MM.1S (cell line): Measurements from ENCODE around the gene PTHLH.

ENCODE experiments used
- DNase-seq: peaks from one replicate; pipeline ENCODE4 v3.0.0-alpha.2; 2015
- H2AFZ ChIP-seq: fragments of 300-600 bp; sonication (generic); 2 replicates; pipeline ENCODE4 v1.6.0; 2016; ENCODE audit warnings: antibody characterized with exemption, low read length
- H3F3A ChIP-seq: fragments of 300-600 bp; sonication (generic); 2 replicates; pipeline ENCODE4 v1.6.1; 2016; ENCODE audit warnings: mild to moderate bottlenecking, antibody characterized with exemption, low read length, moderate library complexity, mixed read lengths; ENCODE audit not compliant: insufficient read depth
- H3K27ac ChIP-seq: fragments of 300-600 bp; sonication (generic); 2 replicates; pipeline ENCODE4 v1.5.1; 2016; ENCODE audit warnings: mild to moderate bottlenecking, low read length
- H3K27me3 ChIP-seq: fragments of 300-600 bp; sonication (generic); replicated peaks from 2 replicates; pipeline ENCODE4 v1.6.0; 2016; ENCODE audit warnings: low read length; ENCODE audit not compliant: insufficient read depth
- H3K36me3 ChIP-seq: fragments of 300-600 bp; sonication (generic); replicated peaks from 2 replicates; pipeline ENCODE4 v1.6.1; 2016; ENCODE audit warnings: mild to moderate bottlenecking, low read length, mixed read lengths; ENCODE audit not compliant: insufficient read depth
- H3K4me1 ChIP-seq: fragments of 300-600 bp; sonication (generic); 2 replicates; pipeline ENCODE4 v1.6.1; 2016; ENCODE audit warnings: low read length, mixed read lengths
- H3K4me2 ChIP-seq: fragments of 300-600 bp; sonication (generic); 2 replicates; pipeline ENCODE4 v1.6.0; 2016; ENCODE audit warnings: low read depth, low read length
- H3K4me3 ChIP-seq: fragments of 300-600 bp; sonication (generic); 2 replicates; pipeline ENCODE4 v1.5.1; 2016; ENCODE audit warnings: low read length, mixed read lengths
- H3K79me2 ChIP-seq: fragments of 300-600 bp; sonication (generic); 2 replicates; pipeline ENCODE4 v1.6.1; 2016; ENCODE audit warnings: mixed run types, low read length, mixed read lengths
- H3K9ac ChIP-seq: fragments of 300-600 bp; sonication (generic); 2 replicates; pipeline ENCODE4 v1.6.1; 2016; ENCODE audit warnings: low read length, mixed read lengths
- H3K9me2 ChIP-seq: fragments of 300-600 bp; sonication (generic); replicated peaks from 2 replicates; pipeline ENCODE4 v1.6.1; 2016; ENCODE audit warnings: mild to moderate bottlenecking, low read length, mixed read lengths; ENCODE audit not compliant: insufficient read depth
- H3K9me3 ChIP-seq: fragments of 300-600 bp; sonication (generic); replicated peaks from 2 replicates; pipeline ENCODE4 v1.6.1; 2016; ENCODE audit warnings: mild to moderate bottlenecking, low read length, mixed read lengths; ENCODE audit not compliant: insufficient read depth
- H4K20me1 ChIP-seq: fragments of 300-600 bp; sonication (generic); 2 replicates; pipeline ENCODE4 v1.6.1; 2016; ENCODE audit warnings: mild to moderate bottlenecking, low read length, moderate library complexity, mixed read lengths; ENCODE audit not compliant: insufficient read depth
- EZH2 ChIP-seq: fragments of 300-600 bp; sonication (generic); optimal IDR thresholded peaks from 2 replicates; pipeline ENCODE3; 2017; ENCODE audit warnings: low read depth, mild to moderate bottlenecking, antibody characterized with exemption, low read length, mixed read lengths
- EZH2phosphoT487 ChIP-seq: fragments of 300-600 bp; sonication (generic); IDR thresholded peaks from 2 replicates; pipeline ENCODE4 v1.6.1; 2018; ENCODE audit warnings: antibody characterized with exemption, low read length
- TF ChIP-seq, protein P1 (sequence below): fragments of 300-600 bp; sonication (generic); IDR thresholded peaks from 2 replicates; pipeline ENCODE4 v1.5.1; 2016; ENCODE audit warnings: antibody characterized with exemption, low read length, mixed read lengths

PTHLH gene

DNA sequence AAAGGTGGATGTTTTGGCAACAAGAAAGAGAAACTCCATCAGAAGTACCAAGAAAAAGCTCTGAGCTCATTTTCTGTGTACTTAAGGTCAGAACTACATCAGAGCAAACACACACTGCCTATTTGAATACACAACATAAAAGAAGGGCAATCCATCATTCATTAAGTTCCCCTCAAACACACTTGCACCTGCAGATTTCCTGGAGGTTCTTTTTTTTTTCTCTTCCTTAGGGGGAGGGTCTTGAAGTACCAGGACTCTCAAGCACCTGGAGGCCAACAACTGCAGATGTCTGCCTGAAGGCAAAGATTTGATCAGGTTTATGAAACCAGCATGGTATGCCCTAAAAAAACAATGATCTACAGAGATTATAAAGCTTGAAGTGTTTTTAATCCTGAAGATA, 26.1 kb upstream of the PTHLH start:
- no peaks in the 10 kb centered on the region for H4K20me1 ChIP-seq
- H3K4me1 ChIP-seq, result no peaks in the 10 kb centered on the region
- H3K4me2 ChIP-seq, result no peak overlapping the region

DNA sequence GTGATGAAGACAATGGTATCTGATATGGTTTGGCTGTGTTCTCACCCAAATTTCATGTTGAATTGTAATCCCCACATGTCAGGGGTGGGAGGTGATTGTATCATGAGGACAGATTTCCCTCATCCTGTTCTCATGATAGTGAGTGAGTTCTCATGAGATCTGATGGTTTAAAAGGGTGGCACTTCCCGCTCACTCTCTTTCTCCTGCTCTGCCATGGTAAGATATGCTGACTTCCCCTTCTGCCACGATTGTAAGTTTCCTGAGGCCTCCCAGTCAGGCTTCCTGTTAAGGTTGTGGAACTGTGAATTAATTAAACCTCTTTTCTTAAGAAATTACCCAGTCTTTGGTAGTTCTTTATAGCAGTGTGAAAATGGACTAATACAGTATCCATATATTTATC, 25.6 kb upstream of the PTHLH start:
- no peak overlapping the region for H3K4me2 ChIP-seq
- H3K9me2 ChIP-seq, result no peaks in the 10 kb centered on the region
- H2AFZ ChIP-seq, result no peak overlapping the region
- no peaks in the 10 kb centered on the region for H3K27me3 ChIP-seq
- no peaks in the 10 kb centered on the region for H4K20me1 ChIP-seq
- no peaks in the 10 kb centered on the region for H3K9me3 ChIP-seq
- no peak for TF ChIP-seq EZH2phosphoT487
- TF ChIP-seq, protein P1, sequence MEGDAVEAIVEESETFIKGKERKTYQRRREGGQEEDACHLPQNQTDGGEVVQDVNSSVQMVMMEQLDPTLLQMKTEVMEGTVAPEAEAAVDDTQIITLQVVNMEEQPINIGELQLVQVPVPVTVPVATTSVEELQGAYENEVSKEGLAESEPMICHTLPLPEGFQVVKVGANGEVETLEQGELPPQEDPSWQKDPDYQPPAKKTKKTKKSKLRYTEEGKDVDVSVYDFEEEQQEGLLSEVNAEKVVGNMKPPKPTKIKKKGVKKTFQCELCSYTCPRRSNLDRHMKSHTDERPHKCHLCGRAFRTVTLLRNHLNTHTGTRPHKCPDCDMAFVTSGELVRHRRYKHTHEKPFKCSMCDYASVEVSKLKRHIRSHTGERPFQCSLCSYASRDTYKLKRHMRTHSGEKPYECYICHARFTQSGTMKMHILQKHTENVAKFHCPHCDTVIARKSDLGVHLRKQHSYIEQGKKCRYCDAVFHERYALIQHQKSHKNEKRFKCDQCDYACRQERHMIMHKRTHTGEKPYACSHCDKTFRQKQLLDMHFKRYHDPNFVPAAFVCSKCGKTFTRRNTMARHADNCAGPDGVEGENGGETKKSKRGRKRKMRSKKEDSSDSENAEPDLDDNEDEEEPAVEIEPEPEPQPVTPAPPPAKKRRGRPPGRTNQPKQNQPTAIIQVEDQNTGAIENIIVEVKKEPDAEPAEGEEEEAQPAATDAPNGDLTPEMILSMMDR, result no peak
- no peak for TF ChIP-seq EZH2
- no peaks in the 10 kb centered on the region for H3K4me1 ChIP-seq
- no peak overlapping the region for H3K27ac ChIP-seq
- H3K4me3 ChIP-seq, result no peak overlapping the region
- no peak for DNase-seq
- no peaks in the 10 kb centered on the region for H3K79me2 ChIP-seq
- no peaks in the 10 kb centered on the region for H3F3A ChIP-seq
- no peak overlapping the region for H3K9ac ChIP-seq
- H3K36me3 ChIP-seq, result no peaks in the 10 kb centered on the region

More for the DNA sequence above, 26.1 kb upstream of the PTHLH start:
- TF ChIP-seq, protein P1, result no peak
- TF ChIP-seq EZH2phosphoT487 (no peak), EZH2 (no peak)
- no peak overlapping the region for H3K4me3 ChIP-seq
- H3K79me2 ChIP-seq, result no peaks in the 10 kb centered on the region
- H2AFZ ChIP-seq, result no peak overlapping the region
- H3K27me3 ChIP-seq, result no peaks in the 10 kb centered on the region
- no peaks in the 10 kb centered on the region for H3K9me2 ChIP-seq
- H3K9me3 ChIP-seq, result no peaks in the 10 kb centered on the region
- no peak for DNase-seq
- H3K27ac ChIP-seq, result no peak overlapping the region
- no peaks in the 10 kb centered on the region for H3K36me3 ChIP-seq
- no peaks in the 10 kb centered on the region for H3F3A ChIP-seq
- H3K9ac ChIP-seq, result no peak overlapping the region

- H3K27me3 ChIP-seq, result no peaks in the 10 kb centered on the region
- no peak for TF ChIP-seq EZH2phosphoT487
- TF ChIP-seq, protein P1, result no peak
- no peaks in the 10 kb centered on the region for H3K9me3 ChIP-seq
- no peak overlapping the region for H3K4me3 ChIP-seq
- no peaks in the 10 kb centered on the region for H3K36me3 ChIP-seq
- no peaks in the 10 kb centered on the region for H3K4me1 ChIP-seq
- no peak overlapping the region for H3K27ac ChIP-seq
- no peak overlapping the region for H3K4me2 ChIP-seq
- no peaks in the 10 kb centered on the region for H4K20me1 ChIP-seq
- H3K79me2 ChIP-seq, result no peaks in the 10 kb centered on the region
- H2AFZ ChIP-seq, result no peak overlapping the region
- no peak for DNase-seq
- no peak overlapping the region for H3K9ac ChIP-seq
- no peaks in the 10 kb centered on the region for H3F3A ChIP-seq
- no peaks in the 10 kb centered on the region for H3K9me2 ChIP-seq
These were observed 24.2 kb upstream of the PTHLH start for GRCh38 chr12:27996761-27997160.
